Mesenchymal stem cell (in vitro differentiated cells and primary cell): ENCODE data around the gene ZEB2.
A peak's percentile ranks its signal among the peaks of the same experiment; 100 is the strongest.

Source experiments
- DNase-seq: peaks from one replicate; pipeline ENCODE4 v3.0.0-alpha.2; 2013
- H2AFZ ChIP-seq: one replicate; pipeline ENCODE4 v1.6.1; 2013; ENCODE audit warnings: low read depth, mild to moderate bottlenecking, control low read depth, inconsistent platforms, low read length, moderate library complexity
- H2AK5ac ChIP-seq: 2 replicates; pipeline ENCODE4 v1.6.1; 2013; ENCODE audit warnings: low read length, moderate library complexity, mild to moderate bottlenecking, inconsistent platforms; ENCODE audit not compliant: severe bottlenecking
- H2BK120ac ChIP-seq: one replicate; pipeline ENCODE4 v1.6.1; 2013; ENCODE audit warnings: low read depth, mild to moderate bottlenecking, inconsistent platforms, low read length, moderate library complexity
- H2BK12ac ChIP-seq, 2 experiments: one replicate each; pipeline ENCODE4 v1.6.1; 2013; ENCODE audit warnings: inconsistent platforms in 2 of 2, low read length in 2 of 2, mild to moderate bottlenecking in 2 of 2, moderate library complexity in 2 of 2, control low read depth in 1 of 2
- H2BK15ac ChIP-seq: one replicate; pipeline ENCODE4 v1.6.1; 2013; ENCODE audit warnings: mild to moderate bottlenecking, low read depth, inconsistent platforms; ENCODE audit not compliant: poor library complexity, severe bottlenecking
- H2BK5ac ChIP-seq: 2 replicates; pipeline ENCODE4 v1.6.1; 2013; ENCODE audit warnings: low read depth, mild to moderate bottlenecking, low read length, control low read depth, inconsistent platforms; ENCODE audit not compliant: poor library complexity, severe bottlenecking
- H3K14ac ChIP-seq, 2 experiments: one replicate each; pipeline ENCODE4 v1.6.1; 2013; ENCODE audit warnings: inconsistent platforms in 2 of 2, low read length in 2 of 2, control low read depth in 1 of 2, mild to moderate bottlenecking in 1 of 2, moderate library complexity in 1 of 2
- H3K18ac ChIP-seq, 2 experiments: one replicate each; pipeline ENCODE4 v1.6.1; 2013; ENCODE audit warnings: inconsistent platforms in 2 of 2, low read length in 2 of 2, control low read depth in 1 of 2, low read depth in 1 of 2, mild to moderate bottlenecking in 1 of 2
- H3K23ac ChIP-seq, 2 experiments: one replicate each; pipeline ENCODE4 v1.6.1; 2013; ENCODE audit warnings: inconsistent platforms in 2 of 2, low read length in 2 of 2, mild to moderate bottlenecking in 2 of 2, moderate library complexity in 2 of 2, control low read depth in 1 of 2
- H3K27ac ChIP-seq: 2 replicates; pipeline ENCODE4 v1.5.1; 2013; ENCODE audit warnings: mild to moderate bottlenecking, moderate library complexity, low read length, control low read depth, inconsistent platforms; ENCODE audit not compliant: poor library complexity, severe bottlenecking
- H3K27me3 ChIP-seq, 2 experiments: 2 replicates each; pipeline versions ENCODE4 v1.6.1 to v1.7.0; 2013; ENCODE audit warnings: low read length in 2 of 2, mild to moderate bottlenecking in 2 of 2, moderate library complexity in 2 of 2, control low read depth in 1 of 2, inconsistent platforms in 1 of 2; ENCODE audit not compliant: control insufficient read depth in 1 of 2, insufficient read depth in 1 of 2
- H3K36me3 ChIP-seq, 2 experiments: 2 replicates each; pipeline versions ENCODE4 v1.6.1 to v1.7.0; 2013; ENCODE audit warnings: low read length in 2 of 2, control low read depth in 1 of 2, inconsistent platforms in 1 of 2, low read depth in 1 of 2, mild to moderate bottlenecking in 1 of 2; ENCODE audit not compliant: insufficient read depth in 2 of 2, control insufficient read depth in 1 of 2
- H3K4ac ChIP-seq, 2 experiments: one replicate each; pipeline ENCODE4 v1.6.1; 2013; ENCODE audit warnings: inconsistent platforms in 2 of 2, low read length in 2 of 2, mild to moderate bottlenecking in 2 of 2, moderate library complexity in 2 of 2, control low read depth in 1 of 2, low read depth in 1 of 2
- H3K4me1 ChIP-seq: 2 replicates; pipeline ENCODE4 v1.6.1; 2013; ENCODE audit warnings: low read depth, low read length, control low read depth; ENCODE audit not compliant: control insufficient read depth, insufficient read depth
- H3K4me2 ChIP-seq: 2 replicates; pipeline ENCODE4 v1.6.1; 2013; ENCODE audit warnings: low read length, mild to moderate bottlenecking, inconsistent platforms; ENCODE audit not compliant: poor library complexity, severe bottlenecking
- H3K4me3 ChIP-seq, 2 experiments: 2 replicates each; pipeline versions ENCODE4 v1.5.1 to v1.7.0; 2013; ENCODE audit warnings: low read length in 2 of 2, mild to moderate bottlenecking in 2 of 2, control low read depth in 1 of 2, low read depth in 1 of 2; ENCODE audit not compliant: insufficient read depth in 1 of 2
- H3K79me1 ChIP-seq: replicated peaks from 2 replicates; pipeline ENCODE4 v1.6.1; 2013; ENCODE audit warnings: mild to moderate bottlenecking, control low read depth, low read length, inconsistent platforms; ENCODE audit not compliant: poor library complexity, severe bottlenecking
- H3K9ac ChIP-seq: 2 replicates; pipeline ENCODE4 v1.7.0; 2013; ENCODE audit warnings: mild to moderate bottlenecking, low read length, moderate library complexity
- H3K9me3 ChIP-seq: 2 replicates; pipeline ENCODE4 v1.7.0; 2013; ENCODE audit warnings: mild to moderate bottlenecking, low read length; ENCODE audit not compliant: control insufficient read depth
- H4K8ac ChIP-seq: one replicate; pipeline ENCODE4 v1.6.1; 2013; ENCODE audit warnings: inconsistent platforms, mild to moderate bottlenecking, low read length, moderate library complexity
- H4K91ac ChIP-seq: one replicate; pipeline ENCODE4 v1.6.1; 2013; ENCODE audit warnings: mild to moderate bottlenecking, low read length, inconsistent platforms
- WGBS: methylation state at CpG from one replicate; pipeline ENCODE4 v1.1.7; 2013; ENCODE audit warnings: mixed read lengths; 5-methylcytosine and 5-hydroxymethylcytosine counted together

ZEB2 gene

GRCh38 chr2:144505245-144505831 lies 14.6 kb downstream of the ZEB2 start:
- no peak overlapping the region for H3K18ac ChIP-seq
- peak overlapping the region in 1 of 2 experiments; percentile 54 for H3K4me3 ChIP-seq
- H3K23ac ChIP-seq, result no peak overlapping the region
- no peaks in the 10 kb centered on the region for H3K27me3 ChIP-seq
- no peak overlapping the region for H3K4me2 ChIP-seq
- H3K36me3 ChIP-seq, result peaks cover 0 to 28% of the 10 kb centered on the region in 2 experiments
- H3K14ac ChIP-seq, result no peak overlapping the region
- peaks cover 13% of the 10 kb centered on the region for H3K4me1 ChIP-seq
- H4K8ac ChIP-seq, result no peak overlapping the region
- no peak overlapping the region for H2AFZ ChIP-seq
- no peak overlapping the region for H2BK15ac ChIP-seq
- no peak overlapping the region for H2BK120ac ChIP-seq
- no peak overlapping the region for H4K91ac ChIP-seq
- DNase-seq, result no peak
- no peak overlapping the region for H3K27ac ChIP-seq
- peak overlapping the region; percentile 98 for H3K9ac ChIP-seq
- WGBS, result 57% methylated on average over 2 of the region's 2 CpGs
- no peak overlapping the region for H2BK5ac ChIP-seq
- H2AK5ac ChIP-seq, result no peak overlapping the region
- H3K4ac ChIP-seq, result no peak overlapping the region
- peaks cover 17% of the 10 kb centered on the region for H3K79me1 ChIP-seq
- no peaks in the 10 kb centered on the region for H3K9me3 ChIP-seq
- no peak overlapping the region for H2BK12ac ChIP-seq

- H2BK5ac ChIP-seq, result peak overlapping the region; percentile 59
- no peak overlapping the region for H4K91ac ChIP-seq
- peak overlapping the region in 1 of 2 experiments; percentile 54 for H3K4me3 ChIP-seq
- H2BK120ac ChIP-seq, result no peak overlapping the region
- H3K27ac ChIP-seq, result no peak overlapping the region
- no peaks in the 10 kb centered on the region for H3K27me3 ChIP-seq
- no peaks in the 10 kb centered on the region for H3K9me3 ChIP-seq
- H3K79me1 ChIP-seq, result peaks cover 17% of the 10 kb centered on the region
- H3K4me1 ChIP-seq, result peaks cover 10% of the 10 kb centered on the region
- H3K23ac ChIP-seq, result peak overlapping the region in 1 of 2 experiments; percentile 40
- no peak overlapping the region for H2BK15ac ChIP-seq
- H3K4ac ChIP-seq, result no peak overlapping the region
- no peak overlapping the region for H3K14ac ChIP-seq
- no peak overlapping the region for H3K4me2 ChIP-seq
- no peak overlapping the region for H2BK12ac ChIP-seq
- no peak for DNase-seq
- no peak overlapping the region for H4K8ac ChIP-seq
- 70% methylated on average over 6 of the region's 6 CpGs for WGBS
- H2AFZ ChIP-seq, result no peak overlapping the region
- H3K9ac ChIP-seq, result peak overlapping the region; percentile 98
- H2AK5ac ChIP-seq, result peak overlapping the region; percentile 67
- H3K36me3 ChIP-seq, result peaks cover 0 to 35% of the 10 kb centered on the region in 2 experiments
- no peak overlapping the region for H3K18ac ChIP-seq
These were observed 15.7 kb downstream of the ZEB2 start for GRCh38 chr2:144504218-144504641.

GRCh38 chr2:144503242-144503641 lies 16.7 kb downstream of the ZEB2 start:
- 93% methylated on average over 3 of the region's 5 CpGs for WGBS
- no peak overlapping the region for H3K4me2 ChIP-seq
- H3K79me1 ChIP-seq, result peaks cover 17% of the 10 kb centered on the region
- H3K4me1 ChIP-seq, result peaks cover 8% of the 10 kb centered on the region
- H3K9ac ChIP-seq, result peak overlapping the region; percentile 98
- no peak overlapping the region for H4K91ac ChIP-seq
- H3K4me3 ChIP-seq, result no peak overlapping the region
- no peak overlapping the region for H2BK120ac ChIP-seq
- H2AFZ ChIP-seq, result no peak overlapping the region
- H3K4ac ChIP-seq, result no peak overlapping the region
- H3K9me3 ChIP-seq, result no peaks in the 10 kb centered on the region
- no peak overlapping the region for H3K27ac ChIP-seq
- no peak overlapping the region for H2BK5ac ChIP-seq
- no peak overlapping the region for H4K8ac ChIP-seq
- H3K23ac ChIP-seq, result no peak overlapping the region
- peaks cover 1 to 42% of the 10 kb centered on the region in 2 experiments for H3K36me3 ChIP-seq
- no peak overlapping the region for H2BK15ac ChIP-seq
- no peak overlapping the region for H3K14ac ChIP-seq
- H2AK5ac ChIP-seq, result no peak overlapping the region
- DNase-seq, result no peak
- no peak overlapping the region for H3K18ac ChIP-seq
- H2BK12ac ChIP-seq, result no peak overlapping the region
- H3K27me3 ChIP-seq, result no peaks in the 10 kb centered on the region

GRCh38 chr2:144502369-144502768 lies 17.6 kb downstream of the ZEB2 start:
- peak overlapping the region; percentile 46 for H2BK5ac ChIP-seq
- no peak overlapping the region for H4K8ac ChIP-seq
- H2BK120ac ChIP-seq, result no peak overlapping the region
- no peak for DNase-seq
- H3K9me3 ChIP-seq, result no peaks in the 10 kb centered on the region
- no peak overlapping the region for H3K4me2 ChIP-seq
- WGBS, result 94% methylated on average over 4 of the region's 7 CpGs
- no peak overlapping the region for H3K4ac ChIP-seq
- H3K27ac ChIP-seq, result no peak overlapping the region
- H3K79me1 ChIP-seq, result peaks cover 20% of the 10 kb centered on the region
- no peak overlapping the region for H3K23ac ChIP-seq
- H3K27me3 ChIP-seq, result no peaks in the 10 kb centered on the region
- H4K91ac ChIP-seq, result no peak overlapping the region
- peak overlapping the region; percentile 68 for H2AK5ac ChIP-seq
- H2AFZ ChIP-seq, result no peak overlapping the region
- H3K4me3 ChIP-seq, result no peak overlapping the region
- H3K36me3 ChIP-seq, result peaks cover 4 to 46% of the 10 kb centered on the region in 2 experiments
- no peak overlapping the region for H2BK12ac ChIP-seq
- no peak overlapping the region for H3K14ac ChIP-seq
- no peak overlapping the region for H3K9ac ChIP-seq
- H3K18ac ChIP-seq, result peak overlapping the region in 1 of 2 experiments; percentile 33
- H2BK15ac ChIP-seq, result no peak overlapping the region
- peaks cover 5% of the 10 kb centered on the region for H3K4me1 ChIP-seq
